ENCODE measurements around the gene CXXC1.
A peak's percentile ranks its signal among the peaks of the same experiment; 100 is the strongest.
"Not testable (repeated sequence)": the region's sequence is repeated elsewhere in the genome, so short reads cannot be mapped to it uniquely, and the experiment has no call there.

Gene CXXC1

DNA sequence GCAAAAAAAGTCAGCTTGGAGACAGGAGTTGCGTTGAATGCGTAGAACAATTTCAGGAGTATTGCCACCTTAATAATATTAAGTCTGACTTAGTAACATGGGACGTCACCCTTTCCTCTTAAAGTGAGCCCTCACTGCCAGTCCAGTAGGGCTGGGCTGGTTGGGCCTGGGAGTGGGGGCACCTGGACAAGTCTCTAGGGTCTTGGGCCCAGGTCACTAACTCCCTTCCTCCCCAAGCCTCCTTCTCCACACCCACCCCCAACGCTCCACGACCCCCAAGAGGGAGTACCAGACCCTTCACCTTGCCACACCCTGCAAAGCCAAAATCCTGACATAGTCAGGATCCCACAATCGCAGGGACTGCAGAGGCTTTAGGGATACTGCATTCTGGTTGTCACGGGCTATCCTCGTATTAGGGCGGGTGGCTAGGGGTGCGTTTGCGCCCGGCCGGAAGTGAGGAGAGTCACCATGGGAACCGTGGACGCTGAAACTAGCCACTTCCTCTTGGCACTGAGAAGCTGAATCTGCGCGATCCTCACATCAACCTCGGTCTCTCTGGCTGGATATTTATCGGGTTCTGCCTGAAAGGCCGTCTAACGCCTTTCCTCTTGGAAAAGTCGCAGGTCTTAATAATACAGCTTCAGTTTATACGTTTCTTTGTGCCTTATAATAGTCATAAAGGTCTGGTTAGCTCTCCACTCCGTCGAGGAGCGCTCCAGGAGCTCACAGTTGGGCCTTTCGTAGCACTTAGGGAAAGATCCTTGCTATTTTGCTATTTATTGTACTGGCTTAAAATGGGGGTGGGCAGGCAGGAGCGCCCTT is 10.3 kb upstream of the CXXC1 start:
- DNase-seq (ENCODE audit: low read depth), result peak; percentile 29

DNA sequence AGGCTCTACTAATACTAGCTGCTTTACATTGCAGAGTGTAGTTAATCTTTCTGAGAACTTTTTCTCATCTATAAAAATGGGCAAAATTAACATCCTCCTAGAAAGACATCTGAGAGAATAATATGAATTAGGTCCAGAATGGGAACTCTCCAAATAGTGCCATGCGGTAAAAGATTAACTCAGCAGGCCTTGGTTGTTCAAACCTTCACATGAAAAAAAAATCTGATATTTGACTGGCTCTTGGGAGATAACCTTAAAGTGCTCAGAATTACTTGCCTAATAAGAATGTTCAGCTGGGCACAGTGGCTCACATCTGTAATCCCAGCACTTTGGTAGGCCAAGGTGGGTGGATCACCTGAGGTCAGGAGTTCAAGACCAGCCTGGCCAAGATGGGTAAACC is 5.5 kb upstream of the CXXC1 start:
- no peak for DNase-seq (ENCODE audit: low read depth)

DNA sequence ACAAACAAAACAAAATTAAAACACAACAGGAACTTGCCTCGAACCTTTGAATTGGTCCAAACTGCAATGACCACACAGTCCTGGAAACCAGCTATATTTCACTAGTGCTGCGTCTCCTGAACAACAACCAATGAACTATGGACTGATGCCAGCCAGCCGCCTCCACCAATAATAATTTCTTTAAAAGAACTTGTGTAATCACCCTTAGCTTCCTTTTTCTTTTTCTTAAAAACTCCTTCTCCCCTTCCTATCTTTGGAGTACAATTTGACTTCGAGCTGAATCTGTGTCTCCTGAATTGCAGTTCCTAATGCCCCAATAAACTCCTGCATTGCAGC is 1.6 kb upstream of the CXXC1 start:
- DNase-seq (ENCODE audit: low read depth), result no peak

DNA sequence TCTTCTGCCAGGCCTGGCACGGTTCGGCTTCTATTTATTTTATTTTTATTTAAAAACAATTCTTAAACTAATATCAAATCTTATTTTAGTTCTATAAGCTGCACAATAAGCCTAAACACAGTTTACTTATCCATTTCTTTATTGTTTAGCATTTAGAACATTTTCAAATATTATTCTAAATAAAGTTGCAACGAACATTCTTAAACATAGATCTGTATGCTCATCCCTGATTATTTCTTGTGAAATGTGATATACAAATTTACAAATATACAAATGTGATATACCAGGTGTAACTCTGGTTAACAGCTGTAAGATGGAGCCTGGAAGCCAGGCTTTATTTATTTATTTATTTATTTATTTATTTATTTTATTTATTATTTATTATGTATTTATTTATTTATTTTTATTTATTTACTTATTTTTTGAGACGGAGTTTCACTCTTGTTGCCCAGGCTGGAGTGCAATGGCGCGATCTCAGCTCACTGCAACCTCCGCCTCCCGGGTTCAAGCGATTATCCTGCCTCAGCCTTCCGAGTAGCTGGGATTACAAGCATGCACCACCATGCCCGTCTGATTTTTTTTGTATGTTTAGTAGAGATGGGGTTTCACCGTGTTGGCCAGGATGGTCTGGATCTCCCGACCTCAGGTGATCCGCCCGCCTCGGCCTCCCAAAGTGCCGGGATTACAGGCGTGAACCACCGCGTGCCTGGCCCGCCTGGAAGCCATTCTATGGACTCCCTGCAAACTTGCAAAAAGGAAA is 1.0 kb upstream of the CXXC1 start:
- DNase-seq (ENCODE audit: low read depth), result not testable (repeated sequence)

DNA sequence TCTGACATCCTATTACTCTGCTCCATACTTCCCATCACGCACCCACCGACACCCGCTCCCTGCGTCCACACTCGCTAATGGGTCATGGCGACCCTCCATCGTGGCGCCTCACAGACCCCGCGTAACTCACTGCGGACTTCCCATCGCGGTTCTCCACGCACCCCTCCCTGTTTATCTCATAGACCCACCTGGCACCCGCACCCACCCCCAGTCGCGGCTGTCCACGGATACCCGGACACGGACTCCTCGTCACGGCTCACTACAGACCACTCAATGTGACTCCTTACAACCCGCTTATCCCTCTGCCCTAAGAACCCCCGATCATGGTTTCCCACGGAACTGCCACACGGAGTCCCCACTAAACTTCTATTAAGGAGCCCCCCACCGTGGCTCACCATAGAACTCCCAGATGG is 458 bp downstream of the CXXC1 start:
- no peak for DNase-seq (ENCODE audit: low read depth)

DNA sequence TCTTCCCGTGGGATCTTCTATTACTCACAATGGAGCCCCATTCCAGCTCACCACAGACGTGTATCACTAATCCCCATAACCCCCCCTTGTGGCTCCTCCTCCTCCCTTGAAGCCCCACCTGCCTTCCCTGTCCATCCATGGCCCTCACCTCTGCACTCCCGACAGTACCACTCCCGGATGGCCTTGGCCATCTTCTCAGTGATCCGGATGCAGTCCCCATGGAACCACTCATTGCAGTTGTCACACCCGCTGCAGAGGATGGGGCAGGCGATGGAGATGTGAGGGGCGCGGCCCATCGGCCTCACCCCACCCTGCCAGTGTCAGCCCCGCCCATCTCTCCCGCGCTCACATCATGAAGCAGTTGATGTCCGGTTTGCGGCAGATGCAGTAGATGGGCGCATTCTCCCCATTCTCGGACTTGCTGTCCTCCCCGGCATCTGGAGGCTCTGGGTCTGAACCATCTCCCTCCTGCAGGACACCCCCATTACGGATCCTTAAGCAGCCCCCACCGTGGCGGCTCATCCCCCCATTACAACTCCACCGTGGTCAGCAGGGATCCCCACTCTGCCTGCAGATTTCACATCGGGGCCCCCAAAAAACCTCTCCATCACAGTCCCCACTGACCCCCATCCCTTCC is 983 bp downstream of the CXXC1 start:
- no peak for DNase-seq (ENCODE audit: low read depth)

DNA sequence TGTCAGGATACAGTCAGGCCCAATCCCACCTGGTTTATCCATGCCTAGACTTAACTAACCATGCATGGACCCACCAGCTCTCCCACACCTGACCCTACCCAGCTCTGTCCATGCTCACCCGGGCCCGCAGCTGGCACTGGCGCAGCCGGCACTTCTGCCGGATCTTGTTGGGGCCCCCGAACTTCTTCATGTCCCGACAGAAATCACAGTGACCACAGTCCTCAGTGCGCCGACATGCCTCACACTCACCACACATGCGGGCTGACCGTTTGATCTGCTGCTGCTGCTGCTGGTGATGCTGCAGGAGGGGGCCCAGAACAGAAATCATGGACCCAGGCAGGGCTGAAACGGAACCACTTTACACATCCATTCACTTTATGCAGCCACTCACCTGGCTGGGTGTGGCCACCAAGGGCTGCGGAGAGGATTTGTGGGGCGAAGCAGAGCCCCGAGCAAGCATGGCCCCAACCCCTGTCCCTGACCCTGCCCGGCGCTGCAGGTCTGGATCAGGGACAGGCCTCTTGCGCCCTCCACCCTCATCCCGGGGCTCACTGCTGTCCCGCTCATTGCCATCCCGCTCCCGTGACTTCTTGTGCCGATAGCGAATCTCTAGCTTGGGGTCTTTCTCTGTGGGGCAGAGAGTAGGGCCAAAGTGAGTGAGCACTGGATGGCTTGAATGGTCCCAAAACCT is 1.7 kb downstream of the CXXC1 start:
- no peak for DNase-seq (ENCODE audit: low read depth)

DNA sequence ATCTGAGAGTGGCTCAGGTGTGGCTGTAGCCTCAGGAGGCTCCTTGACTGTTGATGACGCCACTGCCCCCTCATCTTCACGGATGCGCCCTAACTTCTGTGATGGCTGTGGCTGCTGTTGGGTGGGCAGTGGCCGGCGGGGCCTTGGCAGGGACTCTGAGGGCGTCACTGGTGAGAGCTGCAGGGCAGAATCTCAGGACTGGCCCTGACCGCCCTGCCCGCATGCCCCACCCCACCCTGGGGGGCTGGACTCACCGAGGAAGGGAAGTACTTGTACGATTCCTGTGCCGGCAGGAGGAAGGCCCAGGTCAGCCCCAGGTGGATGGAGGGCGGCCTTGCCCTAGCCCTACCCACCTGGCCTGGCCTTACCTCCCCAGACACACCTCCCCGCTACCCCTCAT is 2.4 kb downstream of the CXXC1 start:
- DNase-seq (ENCODE audit: low read depth), result no peak

DNA sequence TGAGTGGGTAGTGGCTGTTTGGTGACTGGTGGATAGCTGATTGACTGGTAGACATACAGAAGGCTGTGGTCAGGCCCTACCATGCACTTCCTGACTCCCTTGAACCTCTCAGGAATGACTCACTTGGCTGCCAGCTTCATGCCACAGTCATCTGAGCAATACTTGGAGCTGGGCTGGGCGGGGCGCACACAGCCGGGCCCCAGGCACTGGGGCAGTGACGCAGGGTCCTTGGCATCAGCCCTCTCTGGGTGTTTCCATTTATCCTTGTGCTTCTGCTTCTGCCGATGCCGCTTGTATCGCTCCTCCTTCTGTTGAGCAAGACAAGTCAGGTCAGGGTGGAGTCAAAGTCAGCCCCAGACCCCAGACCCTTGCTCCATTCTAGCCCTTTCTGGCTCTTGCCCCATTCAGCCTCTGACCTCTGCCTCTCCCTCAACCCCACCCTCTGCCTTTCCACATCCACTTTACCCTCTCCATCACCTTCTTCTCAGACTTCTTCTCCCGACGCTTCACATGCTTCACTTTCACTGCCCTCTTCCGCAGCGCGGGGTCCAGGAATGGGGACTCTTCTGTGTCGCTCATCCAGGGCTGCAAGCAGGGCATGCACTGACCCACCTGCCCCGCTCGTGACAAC is 3.1 kb downstream of the CXXC1 start:
- no peak for DNase-seq (ENCODE audit: low read depth)

DNA sequence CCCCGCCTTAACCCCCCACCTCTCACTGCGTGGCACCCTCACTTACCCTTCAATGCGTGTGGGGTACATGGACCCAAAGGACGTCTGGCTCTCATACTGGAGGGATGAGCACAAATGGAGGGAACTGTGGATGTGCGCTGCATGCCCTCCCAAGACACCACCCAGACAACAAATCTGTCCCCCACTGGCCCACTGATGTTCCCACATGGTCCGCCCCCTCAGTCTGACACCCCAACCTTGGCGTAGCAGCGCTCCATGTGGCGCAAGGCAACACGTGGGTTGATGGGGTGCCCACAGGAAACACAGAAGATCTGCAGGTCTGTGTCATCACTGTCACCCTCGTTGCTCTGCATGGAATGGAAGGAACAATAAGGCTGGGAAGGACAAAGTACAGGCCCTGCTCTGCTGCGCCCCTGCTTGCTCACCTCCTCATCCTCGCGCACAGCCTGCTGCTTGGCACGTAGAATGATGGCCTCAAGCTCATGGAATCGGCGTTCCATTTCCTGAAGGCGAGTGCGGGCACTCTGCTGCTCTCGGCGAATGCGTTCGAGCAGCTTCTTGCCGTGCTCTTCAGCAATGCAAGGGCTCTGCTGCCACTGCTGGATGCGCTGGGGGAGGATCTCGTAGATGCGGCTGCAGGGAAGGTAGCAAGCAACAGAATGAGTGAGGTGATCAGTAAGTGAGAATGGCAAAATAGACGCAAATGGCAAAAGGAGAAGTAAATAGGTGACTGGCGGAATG is 3.9 kb downstream of the CXXC1 start:
- no peak for DNase-seq (ENCODE audit: low read depth)

DNA sequence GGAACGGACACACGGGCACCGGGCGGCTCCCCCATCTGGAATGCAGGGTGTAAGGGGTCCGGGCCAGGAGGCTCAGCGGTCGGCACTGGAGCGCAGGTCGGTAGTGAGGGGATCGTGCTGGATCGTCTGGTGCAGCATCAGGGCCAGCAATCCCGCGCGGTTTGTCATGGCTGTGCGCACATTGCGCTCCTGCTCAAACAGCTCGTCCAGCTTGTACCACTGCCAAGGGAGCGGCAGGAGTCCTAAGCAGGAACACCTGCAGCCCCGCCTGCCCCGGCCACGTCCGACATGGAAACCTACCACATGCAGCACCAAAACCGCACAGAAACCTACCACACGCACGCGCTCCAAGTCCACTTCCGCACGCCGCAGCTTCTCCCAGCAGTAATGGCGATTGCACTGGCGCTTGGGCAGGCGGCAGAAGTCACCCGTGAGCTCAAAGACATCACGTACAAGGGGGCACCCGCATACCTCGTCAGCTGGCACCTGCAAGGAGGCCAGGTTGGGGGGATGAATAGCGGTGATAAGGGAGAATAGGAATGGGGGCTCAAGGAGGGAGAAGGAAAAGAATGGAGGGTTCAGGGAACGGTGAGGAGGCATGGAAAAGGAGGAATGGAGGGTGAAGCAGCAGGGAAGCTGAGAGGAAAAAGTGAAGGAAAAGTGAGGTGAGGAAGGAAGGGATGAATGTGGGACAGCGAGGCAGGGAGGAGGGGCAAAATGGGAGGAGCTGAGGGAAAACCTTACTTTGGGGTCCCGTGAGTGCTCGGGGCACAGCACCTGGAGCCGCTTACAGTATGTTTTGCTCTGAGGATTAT is 4.8 kb downstream of the CXXC1 start:
- DNase-seq (ENCODE audit: low read depth), result no peak

DNA sequence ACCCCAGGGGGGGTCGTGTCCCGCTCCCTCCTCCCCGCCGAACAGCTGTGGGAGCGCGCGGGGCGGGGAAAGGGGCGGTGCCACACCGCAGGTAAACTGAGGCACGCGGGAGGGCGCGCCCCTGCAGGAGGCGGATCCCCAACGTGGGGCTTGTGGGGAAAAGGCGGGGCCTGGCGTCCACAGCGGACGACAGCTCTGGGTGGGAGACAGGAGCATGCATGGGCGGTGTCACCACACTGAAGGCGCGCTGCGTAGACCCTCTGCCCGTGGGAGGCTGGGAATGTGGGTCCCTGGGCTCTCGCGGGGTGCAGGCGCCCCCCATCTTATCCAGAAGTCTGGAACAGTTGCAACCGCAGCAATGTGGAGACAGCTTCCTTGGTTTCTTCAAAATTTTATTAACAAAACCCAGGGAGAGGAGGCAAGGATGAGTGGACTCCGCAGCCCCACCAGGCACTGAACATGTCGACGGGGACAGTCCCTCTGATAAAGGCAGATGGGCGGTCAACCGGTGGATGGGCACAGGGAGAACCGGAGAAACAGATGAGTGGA is 5.4 kb downstream of the CXXC1 start:
- no peak for DNase-seq (ENCODE audit: low read depth)

DNA sequence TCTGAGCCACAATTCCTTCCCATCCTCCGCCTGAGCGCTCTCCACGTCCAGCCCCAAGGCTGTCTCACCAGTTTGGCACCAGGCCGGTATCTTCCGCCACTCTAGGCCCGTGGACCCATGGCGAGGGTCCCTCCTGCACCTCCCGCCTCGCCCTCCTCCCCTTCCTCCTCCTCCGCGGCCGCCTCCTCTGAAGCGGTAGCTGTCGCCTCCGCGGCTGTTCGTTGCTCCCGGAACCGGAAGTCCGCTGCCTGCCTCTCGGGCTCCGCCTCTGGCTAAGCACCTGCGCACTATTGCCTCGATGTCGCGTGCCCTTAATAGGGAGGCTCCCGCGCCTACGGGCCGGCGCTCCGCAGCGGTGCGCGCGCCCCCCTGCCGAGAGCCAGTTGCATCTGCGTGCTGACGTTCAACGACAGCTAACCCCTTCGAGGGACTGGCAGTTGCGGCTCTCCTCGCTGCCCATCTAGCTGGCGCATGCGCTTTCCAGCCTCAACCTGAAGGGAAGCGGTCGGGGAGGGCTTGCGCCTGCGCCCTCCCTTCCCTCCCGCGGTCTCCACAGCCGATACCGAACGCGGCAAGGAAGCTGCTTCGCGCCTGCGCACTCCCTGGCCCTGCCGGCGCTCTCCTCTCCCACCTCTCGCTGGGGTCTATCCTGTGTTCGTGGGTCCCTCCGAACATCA is 6.1 kb downstream of the CXXC1 start, which contains the start of gene MBD1:
Gene MBD1, minus strand, starts transcription at position 229 of the 677 bp plus-strand sequence. CDS start 1,531 bp downstream, outside the sequence.
- DNase-seq (ENCODE audit: low read depth), result peak; percentile 97

DNA sequence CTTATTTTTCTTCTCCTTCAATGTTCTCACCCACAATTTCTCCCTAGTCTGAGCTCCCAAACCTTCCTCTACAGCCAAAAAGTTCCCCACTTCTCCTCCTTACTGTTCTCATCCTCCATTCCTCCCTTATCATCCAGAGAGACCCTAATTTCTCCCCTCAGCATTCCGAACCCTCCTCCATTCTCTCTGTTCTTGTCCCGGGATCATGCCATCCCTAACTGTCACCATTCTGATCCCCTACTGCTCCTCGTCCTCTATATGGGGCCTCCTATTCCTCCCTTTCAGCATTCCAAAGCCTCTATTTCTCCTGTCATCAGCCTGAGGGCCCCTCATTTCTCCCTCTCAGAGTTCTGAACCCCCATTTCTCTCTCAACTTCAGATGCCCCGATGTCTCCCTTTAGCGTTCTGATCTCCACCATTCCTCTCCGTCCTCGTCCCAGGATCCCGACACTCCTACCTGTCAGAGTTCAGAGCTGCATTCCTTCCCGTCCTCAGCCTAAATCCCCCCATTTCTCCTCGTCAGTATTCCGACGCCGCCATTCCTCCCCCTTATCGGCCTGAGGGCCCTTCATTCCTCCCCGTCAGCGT is 6.7 kb downstream of the CXXC1 start:
- no peak for DNase-seq (ENCODE audit: low read depth)

DNA sequence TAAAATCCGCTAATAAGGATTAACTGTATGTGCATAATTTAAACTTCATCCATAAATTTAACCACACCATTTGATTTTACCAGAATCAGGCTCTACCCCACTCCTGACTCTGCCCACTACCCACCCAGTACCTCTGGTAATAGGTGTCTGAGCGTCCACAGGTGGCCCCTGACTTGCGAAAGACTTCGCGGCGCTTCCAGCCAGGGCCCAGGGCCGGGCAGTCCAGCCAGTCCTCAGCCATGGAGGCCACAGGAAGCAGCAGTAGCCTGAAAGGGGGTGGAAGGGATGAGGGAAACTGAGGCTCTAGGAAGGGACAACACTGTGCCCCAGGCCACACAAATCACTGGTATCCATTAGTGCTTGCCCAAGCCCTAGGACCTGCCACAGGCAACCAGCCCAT is 7.7 kb downstream of the CXXC1 start:
- no peak for DNase-seq (ENCODE audit: low read depth)

DNA sequence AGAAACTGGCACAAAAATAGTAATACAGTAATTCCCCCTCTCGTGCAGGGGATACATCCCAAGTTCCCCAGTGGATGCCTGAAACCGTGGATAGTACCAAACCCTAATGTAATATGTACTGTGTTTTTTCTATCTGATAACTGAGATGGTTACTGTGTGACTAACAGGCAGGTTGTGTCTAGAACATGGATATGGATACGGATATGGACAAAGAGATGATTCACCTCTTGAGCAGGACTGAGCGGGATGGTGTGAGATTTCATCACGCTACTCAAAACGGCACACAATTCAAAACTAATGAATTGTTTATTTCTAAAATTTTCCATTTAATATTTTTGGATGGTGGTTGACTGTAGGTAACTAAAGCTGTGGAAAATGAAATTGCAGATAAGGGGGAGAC is 9.6 kb downstream of the CXXC1 start:
- no peak for DNase-seq (ENCODE audit: low read depth)

DNA sequence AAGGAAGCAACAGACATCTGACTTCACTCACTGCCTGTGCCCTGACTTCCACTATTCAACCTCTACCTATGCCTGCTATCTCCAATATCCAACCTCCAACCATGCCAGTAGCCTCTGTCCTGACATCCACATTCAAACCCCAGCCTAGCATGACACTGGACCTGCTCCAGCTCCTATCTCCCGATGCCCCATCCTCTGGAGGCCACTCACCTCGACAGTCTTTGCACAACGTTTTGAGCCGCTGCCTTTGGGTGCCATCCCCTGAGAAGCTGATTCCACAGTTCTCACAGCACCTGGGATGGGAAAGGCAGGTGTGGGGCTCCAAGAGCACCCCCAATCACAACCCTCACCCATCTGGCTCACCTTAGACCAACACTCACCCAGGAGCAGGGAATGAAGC is 11.0 kb downstream of the CXXC1 start:
- no peak for DNase-seq (ENCODE audit: low read depth)

DNA sequence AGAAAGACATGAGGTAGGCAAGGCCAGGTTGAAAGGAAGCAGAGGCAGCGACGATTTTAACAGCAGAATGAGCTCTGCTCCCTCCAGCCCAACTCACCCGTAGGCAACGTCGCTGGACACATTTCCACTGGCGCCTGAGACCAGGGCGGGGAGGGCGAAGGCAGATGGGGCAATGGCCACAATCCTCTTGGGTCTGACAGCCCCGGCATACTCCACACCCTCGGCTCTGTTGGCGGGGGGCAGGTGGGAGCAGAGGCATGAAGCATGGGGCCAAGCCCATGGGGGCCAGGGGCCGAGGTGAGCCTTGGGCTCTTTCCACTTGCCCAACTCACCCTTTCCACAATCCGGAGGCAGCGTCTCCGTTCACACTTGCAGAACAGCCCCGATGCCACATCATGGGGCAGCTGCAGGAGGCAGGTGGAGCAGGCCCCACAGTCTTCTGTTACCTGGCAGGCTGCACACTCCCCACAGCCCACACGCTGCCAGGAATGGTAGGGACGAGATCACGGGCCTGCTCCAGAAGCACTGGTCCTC is 11.9 kb downstream of the CXXC1 start:
- no peak for DNase-seq (ENCODE audit: low read depth)

DNA sequence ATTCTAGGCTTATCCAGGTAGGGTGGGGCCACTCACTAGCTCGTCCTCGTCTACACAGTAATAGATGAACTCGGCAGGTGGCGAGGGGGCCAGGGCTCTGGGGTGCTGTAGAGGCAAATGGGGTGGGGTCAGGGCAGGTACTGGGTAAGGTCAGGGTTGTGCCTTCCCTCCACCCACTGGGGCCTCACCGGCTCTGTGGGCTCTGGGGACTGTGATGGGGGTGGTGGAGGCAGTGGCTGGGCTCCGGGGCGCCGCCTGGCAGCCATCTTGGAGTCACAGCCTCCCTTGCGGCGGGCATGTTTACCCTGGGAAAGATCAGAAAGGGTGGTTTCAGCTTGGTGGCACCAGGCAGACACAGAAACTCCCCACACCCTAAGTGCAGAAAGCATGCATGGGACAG is 12.6 kb downstream of the CXXC1 start:
- no peak for DNase-seq (ENCODE audit: low read depth)

Data from GM04504 (cell line).